ENCODE measurements around the gene PTPRZ1.

The PTPRZ1 gene

DNA sequence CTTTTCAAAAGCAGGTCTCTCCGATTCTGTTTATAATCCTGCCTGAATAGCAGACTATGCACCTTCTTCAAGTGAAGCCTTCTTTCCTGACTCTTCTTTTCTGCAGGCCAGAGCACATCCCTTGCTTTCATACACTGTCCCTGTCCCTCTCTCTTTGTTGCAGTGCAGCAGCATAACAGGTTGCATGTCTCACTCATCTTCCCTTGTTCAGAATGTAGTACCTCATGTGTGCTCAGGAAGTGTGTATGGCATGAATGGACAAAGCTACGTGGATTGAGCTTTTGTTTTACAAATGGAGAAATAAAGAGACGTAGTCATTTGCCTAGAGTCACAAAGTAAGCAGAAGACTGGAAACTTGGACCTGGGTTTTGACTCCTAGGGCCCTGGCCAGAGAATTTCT is 68.0 kb downstream of the PTPRZ1 start:
- no peaks in the 10 kb centered on the region for H3K9me3 ChIP-seq (ENCODE audit: insufficient read depth, low read length)
- H3K27me3 ChIP-seq (ENCODE audit: low read depth, low read length): no peaks in the 10 kb centered on the region
- H3K4me3 ChIP-seq (ENCODE audit: low read length): no peak overlapping the region
- H3K4me2 ChIP-seq (ENCODE audit: low read length): no peak overlapping the region
- no peaks in the 10 kb centered on the region for H3K36me3 ChIP-seq (replicated peaks; ENCODE audit: low read depth, low read length)
- H4K20me1 ChIP-seq (ENCODE audit: insufficient read depth, low read length): no peaks in the 10 kb centered on the region
- H3K79me2 ChIP-seq (ENCODE audit: low read length): no peaks in the 10 kb centered on the region
- no peak overlapping the region for H2AFZ ChIP-seq (ENCODE audit: low read depth, low read length)
- TF ChIP-seq, protein P1, sequence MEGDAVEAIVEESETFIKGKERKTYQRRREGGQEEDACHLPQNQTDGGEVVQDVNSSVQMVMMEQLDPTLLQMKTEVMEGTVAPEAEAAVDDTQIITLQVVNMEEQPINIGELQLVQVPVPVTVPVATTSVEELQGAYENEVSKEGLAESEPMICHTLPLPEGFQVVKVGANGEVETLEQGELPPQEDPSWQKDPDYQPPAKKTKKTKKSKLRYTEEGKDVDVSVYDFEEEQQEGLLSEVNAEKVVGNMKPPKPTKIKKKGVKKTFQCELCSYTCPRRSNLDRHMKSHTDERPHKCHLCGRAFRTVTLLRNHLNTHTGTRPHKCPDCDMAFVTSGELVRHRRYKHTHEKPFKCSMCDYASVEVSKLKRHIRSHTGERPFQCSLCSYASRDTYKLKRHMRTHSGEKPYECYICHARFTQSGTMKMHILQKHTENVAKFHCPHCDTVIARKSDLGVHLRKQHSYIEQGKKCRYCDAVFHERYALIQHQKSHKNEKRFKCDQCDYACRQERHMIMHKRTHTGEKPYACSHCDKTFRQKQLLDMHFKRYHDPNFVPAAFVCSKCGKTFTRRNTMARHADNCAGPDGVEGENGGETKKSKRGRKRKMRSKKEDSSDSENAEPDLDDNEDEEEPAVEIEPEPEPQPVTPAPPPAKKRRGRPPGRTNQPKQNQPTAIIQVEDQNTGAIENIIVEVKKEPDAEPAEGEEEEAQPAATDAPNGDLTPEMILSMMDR (IDR thresholded peaks at IDR 0.05; ENCODE audit: low read depth, low read length): no peak
- no peak for TF ChIP-seq EZH2phosphoT487 (IDR thresholded peaks at IDR 0.05; ENCODE audit: low read depth)
- no peak overlapping the region for H3K9ac ChIP-seq (ENCODE audit: low read length)
- H3K27ac ChIP-seq (ENCODE audit: low read length): no peak overlapping the region
- H3K4me1 ChIP-seq (ENCODE audit: low read length): no peaks in the 10 kb centered on the region

DNA sequence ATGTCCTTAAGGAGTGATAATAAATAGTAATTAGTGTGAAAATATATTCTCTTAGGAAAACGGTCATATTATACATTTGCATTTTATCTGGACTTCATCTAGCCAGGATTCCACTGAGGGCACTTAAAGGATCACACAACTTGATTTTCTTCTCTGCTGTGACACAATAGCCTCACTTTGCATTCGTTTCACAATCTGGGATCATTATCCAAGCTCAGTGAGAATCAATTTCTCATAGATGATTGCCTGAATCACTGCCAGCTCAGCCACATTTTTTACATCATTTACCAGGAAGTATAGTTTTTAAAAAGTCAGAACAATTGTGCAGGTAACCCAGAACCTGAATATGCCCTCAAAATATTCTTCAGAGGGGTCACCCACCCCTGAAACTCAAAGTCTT is 68.9 kb downstream of the PTPRZ1 start:
- no peaks in the 10 kb centered on the region for H3K9me3 ChIP-seq (ENCODE audit: insufficient read depth, low read length)
- H3K4me3 ChIP-seq (ENCODE audit: low read length): no peak overlapping the region
- H3K27ac ChIP-seq (ENCODE audit: low read length): no peak overlapping the region
- H3K27me3 ChIP-seq (ENCODE audit: low read depth, low read length): no peaks in the 10 kb centered on the region
- H3K4me2 ChIP-seq (ENCODE audit: low read length): no peak overlapping the region
- no peaks in the 10 kb centered on the region for H4K20me1 ChIP-seq (ENCODE audit: insufficient read depth, low read length)
- H2AFZ ChIP-seq (ENCODE audit: low read depth, low read length): no peak overlapping the region
- TF ChIP-seq, protein P1 (IDR thresholded peaks at IDR 0.05; ENCODE audit: low read depth, low read length): no peak
- TF ChIP-seq EZH2phosphoT487 (IDR thresholded peaks at IDR 0.05; ENCODE audit: low read depth): no peak
- no peak overlapping the region for H3K9ac ChIP-seq (ENCODE audit: low read length)
- no peaks in the 10 kb centered on the region for H3K36me3 ChIP-seq (replicated peaks; ENCODE audit: low read depth, low read length)
- H3K79me2 ChIP-seq (ENCODE audit: low read length): no peaks in the 10 kb centered on the region
- H3K4me1 ChIP-seq (ENCODE audit: low read length): no peaks in the 10 kb centered on the region

DNA sequence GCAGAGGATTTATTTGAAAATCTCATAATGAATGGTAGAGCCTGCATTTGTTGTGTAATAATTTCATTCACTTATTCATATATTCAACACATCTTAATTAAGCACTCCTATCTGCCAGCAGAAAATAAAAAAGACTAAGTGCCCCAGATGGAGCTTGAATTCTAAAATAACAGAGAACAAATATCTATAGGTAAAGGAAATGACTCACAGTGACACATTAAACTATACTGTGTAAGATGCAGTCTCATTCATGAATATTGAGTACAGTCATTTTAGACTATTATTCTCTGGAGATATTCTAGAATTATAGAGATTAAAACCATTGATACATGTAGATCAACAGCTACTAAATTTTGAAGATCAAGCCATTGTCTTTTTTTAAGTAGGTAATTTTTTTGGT is 72.1 kb downstream of the PTPRZ1 start:
- H3K9me3 ChIP-seq (ENCODE audit: insufficient read depth, low read length): no peaks in the 10 kb centered on the region
- no peak overlapping the region for H3K4me3 ChIP-seq (ENCODE audit: low read length)
- H3K36me3 ChIP-seq (replicated peaks; ENCODE audit: low read depth, low read length): no peaks in the 10 kb centered on the region
- H4K20me1 ChIP-seq (ENCODE audit: insufficient read depth, low read length): no peaks in the 10 kb centered on the region
- H3K9ac ChIP-seq (ENCODE audit: low read length): no peak overlapping the region
- H2AFZ ChIP-seq (ENCODE audit: low read depth, low read length): no peak overlapping the region
- H3K4me2 ChIP-seq (ENCODE audit: low read length): no peak overlapping the region
- H3K4me1 ChIP-seq (ENCODE audit: low read length): no peaks in the 10 kb centered on the region
- no peaks in the 10 kb centered on the region for H3K27me3 ChIP-seq (ENCODE audit: low read depth, low read length)
- no peaks in the 10 kb centered on the region for H3K79me2 ChIP-seq (ENCODE audit: low read length)
- no peak overlapping the region for H3K27ac ChIP-seq (ENCODE audit: low read length)
- TF ChIP-seq, protein P1 (IDR thresholded peaks at IDR 0.05; ENCODE audit: low read depth, low read length): no peak
- no peak for TF ChIP-seq EZH2phosphoT487 (IDR thresholded peaks at IDR 0.05; ENCODE audit: low read depth)

DNA sequence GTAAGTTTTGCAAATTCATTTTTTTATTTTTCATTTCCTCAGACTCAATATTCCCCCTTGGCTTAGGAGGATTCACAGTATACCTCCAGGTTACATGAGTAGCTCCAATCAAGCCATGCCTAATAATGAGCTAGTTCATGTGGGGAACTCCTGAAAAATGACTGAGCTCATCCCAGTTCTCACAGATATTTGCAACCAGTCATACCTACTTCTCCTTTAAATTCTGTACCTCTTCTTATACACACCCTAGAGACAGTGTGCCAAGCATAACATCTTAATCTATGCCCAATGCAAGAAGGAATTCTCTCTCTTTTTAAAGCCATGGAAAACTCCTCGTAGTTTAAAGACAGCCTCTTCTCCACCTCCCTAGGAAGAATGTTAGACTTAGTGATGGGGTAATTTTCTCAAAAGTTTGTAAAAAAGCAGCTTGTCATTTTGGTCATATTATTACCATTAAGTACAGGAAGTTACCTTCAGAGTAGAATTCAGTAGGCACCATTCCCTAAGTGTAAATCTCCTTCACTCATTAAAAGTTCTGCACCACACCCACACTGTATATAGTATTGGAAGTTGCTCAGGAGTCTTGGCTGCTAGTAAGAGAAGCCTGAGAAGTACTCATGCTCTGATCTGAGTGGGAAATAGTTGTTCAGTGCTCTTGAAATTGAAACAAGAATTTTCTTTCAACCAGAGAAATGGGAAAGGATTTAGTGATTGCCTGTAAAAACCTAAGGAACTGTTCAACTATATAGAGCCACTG is 72.7 kb downstream of the PTPRZ1 start:
- no peaks in the 10 kb centered on the region for H3K79me2 ChIP-seq (ENCODE audit: low read length)
- H3K36me3 ChIP-seq (replicated peaks; ENCODE audit: low read depth, low read length): no peaks in the 10 kb centered on the region
- no peak overlapping the region for H3K27ac ChIP-seq (ENCODE audit: low read length)
- H3K9ac ChIP-seq (ENCODE audit: low read length): no peak overlapping the region
- no peaks in the 10 kb centered on the region for H3K9me3 ChIP-seq (ENCODE audit: insufficient read depth, low read length)
- no peak for TF ChIP-seq EZH2phosphoT487 (IDR thresholded peaks at IDR 0.05; ENCODE audit: low read depth)
- TF ChIP-seq, protein P1 (IDR thresholded peaks at IDR 0.05; ENCODE audit: low read depth, low read length): no peak
- no peak overlapping the region for H3K4me3 ChIP-seq (ENCODE audit: low read length)
- H3K4me2 ChIP-seq (ENCODE audit: low read length): no peak overlapping the region
- no peaks in the 10 kb centered on the region for H3K4me1 ChIP-seq (ENCODE audit: low read length)
- no peaks in the 10 kb centered on the region for H4K20me1 ChIP-seq (ENCODE audit: insufficient read depth, low read length)
- no peaks in the 10 kb centered on the region for H3K27me3 ChIP-seq (ENCODE audit: low read depth, low read length)
- no peak overlapping the region for H2AFZ ChIP-seq (ENCODE audit: low read depth, low read length)

Measured in OCI-LY3 (cell line).